ENCODE results near the gene WDR91.
"Not testable (repeated sequence)": the region's sequence is repeated elsewhere in the genome, so short reads cannot be mapped to it uniquely, and the experiment has no call there.

WDR91 gene

DNA sequence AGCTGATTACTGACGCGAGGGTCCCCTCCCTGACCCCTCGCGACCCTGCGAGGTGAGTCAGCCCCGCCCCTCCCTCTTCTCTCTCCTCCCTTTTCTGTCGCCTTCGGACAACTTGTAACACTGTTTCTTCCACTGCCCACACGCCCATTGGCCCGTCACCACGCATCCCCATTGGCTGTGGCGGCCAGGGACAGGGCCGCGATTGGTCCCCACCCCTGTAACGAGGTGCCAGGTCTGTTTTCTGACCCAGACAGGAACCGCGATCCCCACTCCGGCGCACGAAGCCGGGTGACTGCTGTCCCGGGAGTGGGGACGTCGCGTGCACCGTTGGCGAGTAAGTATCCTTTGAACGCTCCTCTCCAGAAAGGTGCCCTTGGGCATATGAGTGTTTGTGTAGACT lies 22.2 kb upstream of the WDR91 start, which contains the start of gene STRA8:
TSS of gene STRA8 (plus strand) at position 269 of the 400 bp plus-strand sequence. CDS start 6,687 bp downstream, outside the sequence.
- no peak for DNase-seq

DNA sequence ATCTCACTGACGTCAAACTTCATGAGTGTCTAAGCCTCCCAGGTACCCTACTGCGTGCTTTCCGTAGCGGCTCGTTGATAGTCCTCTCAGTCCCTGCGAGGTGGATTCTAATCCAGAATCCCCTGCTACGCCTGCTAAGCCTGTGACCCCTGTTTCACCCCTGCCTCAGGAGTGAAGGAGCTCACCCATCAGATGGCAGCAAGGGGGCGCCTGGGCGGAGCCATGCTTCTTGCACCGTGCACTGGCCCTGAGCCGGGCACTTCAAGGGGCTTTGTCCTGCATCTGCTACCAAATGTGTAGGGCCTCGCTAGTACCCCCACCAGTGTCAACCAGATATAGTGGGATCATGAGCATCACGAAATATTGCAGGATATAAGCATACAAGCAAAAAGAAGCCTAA lies 21.4 kb upstream of the WDR91 start:
- DNase-seq, result no peak

DNA sequence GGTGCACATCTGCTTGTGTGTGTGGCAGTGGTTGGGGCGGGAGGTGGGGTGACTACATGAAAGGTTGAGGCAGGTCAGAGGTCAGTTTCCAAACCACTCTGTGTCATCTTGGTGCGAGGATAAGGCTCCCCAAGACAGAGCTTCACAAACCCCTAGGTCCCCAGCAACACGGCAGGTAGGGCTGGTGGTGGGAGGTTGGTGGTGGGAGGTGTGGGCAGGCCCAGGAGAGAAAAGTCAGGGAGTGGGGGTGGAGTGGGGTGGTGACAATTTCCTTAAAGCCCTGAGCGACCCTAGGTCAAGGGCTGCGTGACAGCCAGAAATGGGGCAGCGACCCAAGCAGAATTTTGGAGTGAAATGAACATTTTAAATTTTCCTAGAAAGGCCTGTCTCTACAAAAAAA lies 20.8 kb upstream of the WDR91 start:
- DNase-seq, result no peak

DNA sequence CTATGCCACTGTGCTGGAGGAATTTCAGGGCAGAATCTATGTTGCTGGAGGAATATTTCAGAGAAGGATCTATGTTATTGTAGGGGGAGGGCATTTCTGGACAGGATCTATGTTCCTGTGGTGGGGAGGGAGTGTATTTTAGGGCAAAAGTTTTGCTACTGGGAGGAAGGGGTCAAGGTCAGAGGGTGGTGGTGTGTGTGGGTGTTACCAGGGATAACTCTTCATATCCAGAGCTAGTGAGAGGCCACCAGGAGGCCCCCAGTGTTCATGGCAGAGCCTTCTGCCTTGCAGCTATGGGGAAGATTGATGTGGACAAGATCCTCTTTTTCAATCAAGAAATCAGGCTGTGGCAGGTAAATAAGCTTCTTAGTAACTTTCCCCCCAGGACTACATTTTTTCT lies 20.4 kb upstream of the WDR91 start:
- DNase-seq, result no peak

DNA sequence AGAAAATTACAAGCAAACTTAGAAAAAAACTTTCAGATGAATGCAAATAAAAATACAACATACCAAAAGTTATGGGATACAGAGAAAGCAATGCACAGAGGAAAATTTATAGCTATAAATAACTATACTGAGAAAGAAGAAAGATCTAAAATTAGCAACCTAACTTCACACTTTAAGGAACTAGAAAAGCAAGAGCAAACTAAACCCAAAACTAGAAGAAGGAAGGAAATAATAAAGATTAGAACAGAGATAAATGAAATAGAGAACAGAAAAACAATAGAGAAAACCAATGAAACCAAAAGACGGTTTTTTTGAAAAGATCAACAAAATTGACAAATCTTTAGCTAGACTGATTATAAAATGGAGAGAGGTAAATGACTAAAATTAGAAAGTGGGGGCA lies 12.7 kb upstream of the WDR91 start:
- DNase-seq, result no peak

DNA sequence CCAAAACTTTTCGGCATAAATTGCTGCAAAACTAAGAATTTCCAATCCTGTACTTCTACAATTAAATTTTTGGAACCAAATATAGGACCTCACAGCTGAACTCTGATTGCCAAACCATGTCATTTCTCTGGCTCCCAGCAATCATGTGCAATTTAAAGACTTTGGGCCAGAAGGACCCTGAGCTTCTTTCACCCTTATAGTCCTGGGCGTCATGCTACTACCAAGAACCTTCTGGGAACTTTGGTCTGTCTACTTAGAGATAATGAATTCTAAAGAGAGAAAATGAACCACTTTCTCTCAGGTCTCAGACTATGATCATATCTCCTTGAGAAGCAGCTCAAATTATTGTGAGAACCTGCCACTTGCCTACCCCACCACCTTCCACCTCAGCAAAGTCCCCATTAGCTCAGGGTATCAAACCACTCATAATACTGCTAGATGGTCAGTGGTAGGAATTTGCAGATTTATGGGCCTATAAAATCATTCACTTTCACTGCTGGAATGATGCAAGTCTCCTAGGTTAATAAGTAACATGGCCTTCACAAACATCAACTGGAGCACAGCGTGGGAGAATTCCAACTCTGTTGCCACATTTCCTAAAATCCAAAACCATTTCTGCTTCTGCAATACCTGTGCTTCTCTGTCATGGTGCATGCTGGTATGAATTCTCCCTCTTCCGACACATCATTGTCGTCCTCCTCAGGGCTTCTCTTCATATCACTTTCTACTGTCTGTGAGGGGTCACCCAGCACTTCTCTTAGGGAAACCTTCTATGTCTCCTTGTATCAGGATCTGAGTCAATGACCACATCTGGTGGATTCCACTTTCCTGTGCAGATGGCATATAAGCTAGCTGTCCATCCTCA lies 6.6 kb upstream of the WDR91 start:
- DNase-seq, result no peak

DNA sequence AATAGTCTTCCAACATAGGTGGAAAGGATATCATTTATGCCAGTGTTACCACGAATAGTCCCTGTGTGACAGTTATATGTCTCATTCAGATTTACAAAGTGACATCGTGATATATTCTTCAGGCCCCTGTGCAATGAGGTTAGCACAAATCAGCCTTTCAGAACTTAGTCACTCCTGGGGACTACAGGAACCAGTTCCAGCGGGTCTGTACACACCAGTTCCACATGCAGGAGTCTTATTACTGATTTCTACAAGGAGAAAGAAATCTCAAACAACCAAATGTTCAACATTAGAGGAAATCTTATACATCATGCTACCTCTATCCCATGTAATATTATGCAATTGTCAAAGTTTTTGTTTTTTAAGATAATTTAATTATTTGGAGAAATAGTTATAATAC lies 4.4 kb upstream of the WDR91 start:
- no peak for DNase-seq

DNA sequence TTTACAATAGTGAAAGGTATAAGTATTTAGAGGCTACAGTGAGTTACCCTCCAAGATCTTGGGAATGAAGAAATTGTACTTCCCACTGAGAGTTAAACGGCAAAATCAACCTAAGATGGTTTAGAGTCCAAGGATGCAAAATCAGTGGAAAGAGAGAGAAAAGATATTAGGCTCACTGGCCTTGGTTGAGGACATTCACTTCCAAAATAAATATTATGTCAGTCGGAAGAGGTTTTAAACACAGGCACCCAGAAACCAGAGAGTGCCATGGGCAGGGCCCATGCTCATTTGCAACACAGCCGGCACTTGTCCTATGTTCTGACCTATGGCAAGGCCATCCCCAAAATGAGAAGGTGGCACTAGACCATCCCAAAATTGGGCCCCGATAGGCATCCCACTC lies 3.9 kb upstream of the WDR91 start:
- DNase-seq, result no peak

DNA sequence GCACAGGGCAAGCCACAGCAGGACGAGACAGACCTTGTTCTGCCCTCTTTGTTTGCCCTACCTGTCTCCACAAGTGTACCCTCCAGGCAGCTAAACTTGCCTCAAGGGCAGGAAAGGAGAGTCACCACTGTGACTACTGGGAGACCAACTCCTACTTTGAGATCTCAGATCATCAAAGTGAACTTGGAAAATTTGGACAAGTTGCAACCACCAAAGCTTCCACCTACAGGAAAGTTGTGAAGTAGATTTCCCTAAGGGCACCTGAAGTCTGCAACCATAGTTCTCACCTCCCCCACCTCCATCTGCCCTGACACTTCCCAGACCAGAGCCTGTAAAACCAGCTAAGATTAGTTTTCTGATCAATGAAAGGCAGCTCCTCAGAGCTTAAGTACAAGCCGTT lies 2.5 kb upstream of the WDR91 start:
- DNase-seq, result no peak

DNA sequence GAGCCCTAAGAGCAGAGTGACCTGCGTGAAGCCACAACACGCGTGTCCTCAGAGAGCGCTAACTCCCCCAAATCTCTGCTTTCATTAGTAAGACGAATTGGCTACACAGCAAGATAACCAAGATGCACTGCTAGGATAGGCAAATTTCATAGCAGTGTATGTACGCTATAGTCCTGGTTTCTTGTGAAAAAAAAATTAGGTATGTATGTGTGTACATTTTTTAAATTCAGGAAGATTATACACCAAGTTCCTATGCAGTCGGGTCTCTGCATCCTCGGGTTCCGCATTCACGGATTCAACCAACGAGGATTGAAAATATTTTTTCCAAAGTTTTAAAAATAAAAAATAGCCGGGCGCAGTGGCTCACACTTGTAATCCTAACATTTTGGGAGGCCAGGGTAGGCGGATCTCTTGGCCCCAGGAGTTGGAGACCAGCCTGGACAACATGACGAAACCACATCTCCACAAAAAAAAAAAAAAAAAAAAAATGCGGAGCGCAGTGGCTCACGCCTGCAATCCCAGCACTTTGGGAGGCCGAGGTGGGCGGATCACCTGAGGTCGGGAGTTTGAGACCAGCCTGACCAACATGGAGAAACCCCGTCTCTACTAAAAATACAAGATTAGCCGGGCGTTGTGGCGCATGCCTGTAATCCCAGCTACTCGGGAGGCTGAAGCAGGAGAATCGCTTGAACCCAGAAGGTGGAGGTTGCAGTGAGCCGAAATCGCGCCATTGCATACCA lies 790 bp upstream of the WDR91 start:
- not testable (repeated sequence) for DNase-seq

DNA sequence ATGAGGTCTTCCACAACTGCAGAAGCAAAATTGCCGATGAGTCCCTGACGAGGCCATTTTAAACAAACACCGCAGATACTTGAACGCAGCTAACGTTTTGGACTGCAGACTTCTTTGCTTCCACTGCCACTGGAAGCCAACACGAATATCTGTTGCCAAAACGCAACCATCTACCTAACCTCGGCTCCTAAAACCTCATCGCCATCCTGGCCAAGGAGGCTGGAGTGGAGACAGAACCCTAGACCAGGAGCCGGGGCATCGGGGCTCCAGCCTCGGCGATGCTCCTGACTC lies 493 bp downstream of the WDR91 start:
- no peak for DNase-seq

DNA sequence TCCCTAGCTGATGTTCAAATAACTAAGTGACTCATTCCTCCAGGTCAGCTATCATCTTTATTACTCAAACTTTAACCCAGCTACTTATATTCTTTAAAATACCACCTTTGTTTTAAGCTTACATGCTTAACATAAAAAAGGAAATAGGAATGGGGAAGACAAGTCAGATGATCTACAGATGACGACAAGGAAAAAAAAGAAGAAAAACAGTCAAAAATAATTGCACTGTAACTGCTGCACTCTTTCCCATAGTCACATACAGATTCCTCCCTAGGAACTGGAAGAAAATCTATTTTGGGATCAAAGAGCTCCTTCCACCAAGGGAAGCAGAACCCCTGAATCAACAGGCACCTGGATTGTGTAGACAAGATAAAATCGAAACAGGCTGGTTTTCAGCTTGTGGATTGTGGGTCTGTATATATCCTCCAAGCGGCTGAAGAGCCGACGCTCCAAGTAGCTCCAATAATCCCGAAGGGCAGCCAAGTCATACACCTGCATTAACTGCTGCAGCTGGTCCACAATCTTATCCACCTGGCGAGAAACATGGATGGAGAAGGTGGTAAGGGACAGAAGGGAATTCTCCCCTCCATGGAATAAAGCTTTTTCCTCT lies 2.0 kb downstream of the WDR91 start:
- DNase-seq, result no peak

DNA sequence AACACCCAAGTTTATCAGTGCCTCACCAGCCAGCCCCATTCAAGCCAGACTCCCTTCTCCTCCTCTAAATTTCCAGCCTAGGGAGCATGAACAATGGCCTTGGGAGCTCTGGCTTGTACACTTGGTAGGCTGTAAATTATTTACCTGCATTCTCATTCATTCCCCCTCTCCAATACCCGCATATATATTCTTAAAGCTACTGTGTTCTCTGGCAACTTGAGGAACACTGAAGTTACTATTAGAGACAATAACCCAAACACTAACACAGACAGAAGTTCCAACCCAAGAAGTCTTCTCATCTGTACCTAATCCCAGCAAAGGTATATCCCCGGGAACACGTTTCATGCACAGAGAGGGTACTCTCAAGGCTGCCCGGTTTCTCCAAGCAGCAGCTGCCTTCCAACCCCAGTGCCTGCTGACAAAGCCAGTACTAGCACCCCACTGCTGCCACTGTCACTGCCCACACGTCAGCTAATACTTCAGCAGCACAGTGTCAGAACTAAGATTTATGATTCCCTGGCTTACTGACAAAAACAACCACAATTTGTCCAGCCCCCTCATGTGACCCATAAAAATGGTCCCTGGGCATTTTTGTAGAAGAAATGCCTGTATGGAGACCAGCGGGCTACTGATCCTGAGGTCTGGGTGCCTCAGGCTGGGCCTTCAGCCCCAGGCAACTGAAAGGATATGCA lies 3.1 kb downstream of the WDR91 start:
- DNase-seq, result no peak

DNA sequence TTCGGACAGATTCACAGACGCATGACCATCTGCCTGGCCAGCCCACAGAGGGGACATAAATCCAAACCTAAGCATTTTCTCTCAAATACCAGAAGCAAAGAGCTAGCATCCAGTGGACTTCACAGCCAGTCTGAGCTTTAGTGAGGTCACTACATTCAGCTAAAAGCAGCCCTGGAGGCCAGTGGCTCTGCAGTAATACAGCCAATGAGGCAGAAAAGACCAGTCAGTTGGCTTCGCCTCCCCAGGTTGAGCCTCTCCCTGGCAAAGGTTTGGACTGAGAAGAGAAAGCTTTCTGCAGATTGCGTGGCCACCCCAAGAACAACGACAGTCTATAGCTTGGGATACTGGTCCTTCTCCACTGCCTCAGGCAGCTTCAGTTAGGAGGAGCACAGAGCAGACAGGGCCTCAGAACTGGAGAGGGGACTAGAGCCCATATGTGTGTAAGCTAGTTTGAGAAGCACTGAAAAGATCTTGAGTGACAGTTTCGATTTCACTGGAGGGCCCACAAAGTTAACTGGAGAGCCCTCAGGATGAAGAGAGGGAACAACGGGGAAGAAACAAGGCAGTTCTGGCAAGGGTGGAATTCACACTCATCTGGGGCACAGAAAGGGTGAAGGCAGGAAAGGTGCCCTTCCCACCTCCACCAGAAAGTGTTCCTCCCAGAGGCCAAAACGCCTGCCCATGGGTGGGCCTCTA lies 3.8 kb downstream of the WDR91 start:
- no peak for DNase-seq

DNA sequence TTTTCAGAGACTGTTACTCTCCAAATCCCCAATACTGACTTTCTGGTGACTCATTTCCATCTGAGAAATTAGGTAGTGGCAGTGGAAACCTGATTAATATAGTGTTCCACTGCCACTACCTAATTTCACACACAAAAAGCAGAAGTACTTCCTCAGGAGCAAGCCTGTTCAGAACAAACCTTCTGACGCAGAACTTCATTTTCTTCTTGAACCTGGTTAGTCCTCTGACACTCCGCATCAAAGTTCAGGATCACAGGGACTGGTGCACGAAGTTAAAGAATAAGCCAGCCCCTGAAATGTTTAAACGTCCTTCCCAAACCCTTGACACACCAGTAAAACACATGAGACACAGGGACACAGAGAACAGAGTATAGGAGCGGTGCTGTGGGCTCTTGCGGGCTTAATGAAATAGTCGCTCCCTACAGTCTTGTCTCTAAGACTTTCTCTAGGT lies 4.4 kb downstream of the WDR91 start:
- DNase-seq, result no peak

DNA sequence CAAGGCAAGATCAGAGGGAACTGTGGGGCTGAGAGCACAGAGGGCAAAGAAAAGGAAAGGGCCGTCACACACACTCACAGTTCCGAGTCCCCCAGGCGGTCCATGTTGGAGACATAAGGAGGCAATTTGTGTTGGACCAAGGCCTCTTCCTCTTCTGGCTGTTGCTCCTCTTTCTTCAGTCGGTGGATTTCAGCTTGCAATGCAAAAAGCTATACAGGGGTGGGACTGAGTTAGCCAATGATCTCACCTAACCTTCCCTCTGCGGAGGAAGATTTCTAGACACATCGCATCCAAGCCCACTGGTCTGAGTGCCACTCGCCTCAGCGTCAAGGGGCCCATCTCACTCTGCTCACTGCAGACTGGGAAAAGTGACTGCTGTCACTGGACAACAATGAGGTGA lies 5.5 kb downstream of the WDR91 start:
- no peak for DNase-seq

DNA sequence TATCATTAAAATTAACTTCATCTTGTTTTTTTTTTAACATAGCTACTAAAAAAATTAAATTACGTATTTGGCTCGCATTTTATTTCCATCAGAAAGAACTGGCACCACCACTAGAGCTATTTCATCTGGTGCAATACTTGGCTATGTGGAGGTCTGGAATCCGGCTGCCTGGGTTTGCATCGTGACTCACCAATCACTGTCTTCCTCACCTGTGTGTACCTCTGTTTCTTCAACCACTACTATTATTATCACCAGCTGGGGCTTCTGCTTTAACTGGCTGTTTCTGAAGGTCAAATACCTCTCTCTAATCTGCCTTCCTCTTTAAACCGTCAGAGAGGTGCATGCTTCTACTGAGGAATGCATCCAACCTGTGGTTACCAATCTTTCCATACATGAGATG lies 6.5 kb downstream of the WDR91 start:
- no peak for DNase-seq

DNA sequence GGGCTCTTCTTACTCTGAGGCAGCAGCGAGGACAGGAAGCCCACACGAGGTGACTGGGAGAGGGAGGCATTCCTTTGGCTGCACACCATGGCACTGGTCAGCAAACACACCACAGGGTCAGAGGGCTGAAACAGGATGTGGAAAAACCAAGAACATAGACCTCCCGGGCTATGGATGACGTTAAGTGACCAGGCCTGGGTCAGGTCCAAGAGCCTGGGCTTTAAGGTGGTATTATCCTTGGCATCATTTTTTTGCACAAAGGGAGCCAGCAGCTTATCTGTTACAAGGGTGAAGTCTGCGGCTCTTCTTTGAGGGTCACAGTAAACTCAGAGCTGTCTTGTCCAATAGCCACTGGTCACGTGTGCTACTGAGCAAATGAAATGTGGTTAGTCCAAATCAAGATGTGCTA lies 7.0 kb downstream of the WDR91 start:
- no peak for DNase-seq

DNA sequence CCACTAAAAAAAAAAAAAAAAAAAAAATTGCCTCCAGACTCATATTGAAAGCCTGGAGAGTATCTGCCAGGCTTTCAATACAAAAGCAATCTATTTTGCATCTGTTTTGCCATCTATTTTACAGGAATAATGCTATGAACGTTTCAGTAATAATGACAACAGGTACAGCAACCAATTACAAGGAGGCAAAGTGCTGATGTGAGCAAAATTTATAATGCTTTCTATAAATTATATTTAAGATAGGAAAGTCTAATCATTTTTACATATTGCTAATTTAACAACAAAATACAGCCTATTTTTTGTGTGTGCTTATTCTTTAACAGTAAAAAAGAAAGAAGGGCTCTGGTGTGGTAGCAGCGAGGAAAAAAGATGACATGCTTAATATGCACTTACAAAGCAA lies 10.0 kb downstream of the WDR91 start:
- DNase-seq, result no peak

DNA sequence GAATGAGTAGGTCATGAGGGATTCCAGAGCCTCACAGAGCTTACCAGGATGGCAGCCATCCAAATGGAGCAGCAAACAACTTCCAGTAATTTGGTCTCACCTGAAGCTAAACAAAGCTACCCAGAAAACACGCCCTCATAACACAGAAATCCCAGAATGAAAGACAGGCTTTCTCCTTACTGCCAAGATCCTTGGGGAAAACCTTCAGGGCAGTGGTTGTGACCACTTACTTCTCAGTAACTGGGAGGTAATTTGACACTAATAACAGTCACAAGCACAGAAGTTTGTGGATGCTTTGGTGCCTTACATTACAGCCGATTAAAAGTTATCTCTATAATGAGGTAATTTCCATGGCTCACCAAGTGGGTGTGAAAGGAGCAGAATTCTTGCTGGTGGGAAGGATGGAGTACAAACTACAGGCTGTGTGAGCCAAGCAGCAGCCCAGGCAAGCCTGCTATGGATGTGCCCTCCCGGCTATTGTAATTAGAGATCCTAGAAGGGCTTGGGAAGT lies 10.4 kb downstream of the WDR91 start:
- no peak for DNase-seq

DNA sequence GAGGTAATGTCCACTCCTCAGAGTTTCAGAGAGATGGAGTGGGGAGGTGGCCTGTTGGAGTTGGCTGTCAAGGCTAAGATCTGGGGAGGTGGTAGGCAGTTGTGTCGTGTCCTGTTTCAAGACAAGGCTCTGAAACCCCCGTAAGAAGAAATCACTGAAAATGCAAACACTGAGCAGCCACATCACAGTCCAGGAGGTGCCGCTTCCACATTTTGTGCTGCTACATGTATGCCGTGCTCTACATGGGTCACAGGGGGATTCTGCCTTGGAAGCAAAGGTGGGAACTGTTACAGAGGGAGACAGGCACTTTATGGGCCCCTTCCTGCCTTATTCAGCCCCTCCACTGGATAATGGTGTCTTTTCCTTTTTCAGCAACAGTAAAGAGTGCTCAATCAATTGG lies 11.9 kb downstream of the WDR91 start:
- no peak for DNase-seq

DNA sequence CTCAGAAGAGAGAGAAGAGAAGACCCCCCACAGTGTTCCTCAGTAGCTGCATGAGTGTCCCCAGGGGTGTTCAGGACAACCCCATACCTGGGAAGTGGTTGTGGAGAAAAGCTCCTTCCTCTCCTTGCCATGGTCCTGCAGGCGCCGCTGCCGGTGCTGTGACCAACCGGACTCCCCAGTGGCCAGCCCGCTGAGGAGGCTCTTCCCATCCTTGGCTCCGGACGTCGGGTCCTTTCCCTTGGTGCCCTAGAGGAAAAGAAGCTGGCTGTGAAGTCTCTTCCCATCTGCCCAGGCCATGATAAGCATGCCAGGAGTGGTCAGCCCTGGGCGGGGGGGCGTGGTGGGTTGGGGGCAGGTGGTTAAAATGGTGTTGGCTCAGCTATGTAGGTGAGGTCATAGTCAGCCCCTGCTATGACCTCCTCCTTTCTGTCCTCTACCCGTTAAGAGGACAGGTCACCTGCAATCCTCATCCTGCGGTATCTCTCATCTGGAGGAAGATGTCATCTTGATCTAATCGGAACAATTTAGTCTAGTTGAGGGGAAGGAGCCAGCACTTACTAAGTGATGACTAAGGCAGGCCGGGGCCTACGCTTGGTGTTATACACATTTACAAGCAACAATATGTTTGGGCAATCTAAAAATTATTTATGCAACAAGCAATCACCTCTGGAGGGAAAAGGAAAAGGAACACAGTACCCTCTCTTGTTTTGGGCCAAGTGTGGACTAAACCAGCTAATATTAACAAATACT lies 13.2 kb downstream of the WDR91 start:
- DNase-seq, result no peak
